ENCODE measurements around the gene ZBTB6. TPM values are rescaled to one million over a fixed set of nuclear protein-coding genes. Genes with fewer than 3 reads are reported as not detected.
"Not testable (repeated sequence)": the region's sequence is repeated elsewhere in the genome, so short reads cannot be mapped to it uniquely, and the experiment has no call there.

Gene ZBTB6
- total and polyA plus RNA-seq, 9 donors, result 5.3 to 13.8 (median 9.5) TPM

- Histone ChIP-seq H3K36me3 (no peaks in the 10 kb centered on the region), H3K9me3 (no peaks in the 10 kb centered on the region), H3K4me1 (ENCODE audit: insufficient read depth) (no peaks in the 10 kb centered on the region), H3K27me3 (no peaks in the 10 kb centered on the region), H3K27ac (no peak overlapping the region), H3K4me3 (no peak overlapping the region)
- TF ChIP-seq, protein P1, sequence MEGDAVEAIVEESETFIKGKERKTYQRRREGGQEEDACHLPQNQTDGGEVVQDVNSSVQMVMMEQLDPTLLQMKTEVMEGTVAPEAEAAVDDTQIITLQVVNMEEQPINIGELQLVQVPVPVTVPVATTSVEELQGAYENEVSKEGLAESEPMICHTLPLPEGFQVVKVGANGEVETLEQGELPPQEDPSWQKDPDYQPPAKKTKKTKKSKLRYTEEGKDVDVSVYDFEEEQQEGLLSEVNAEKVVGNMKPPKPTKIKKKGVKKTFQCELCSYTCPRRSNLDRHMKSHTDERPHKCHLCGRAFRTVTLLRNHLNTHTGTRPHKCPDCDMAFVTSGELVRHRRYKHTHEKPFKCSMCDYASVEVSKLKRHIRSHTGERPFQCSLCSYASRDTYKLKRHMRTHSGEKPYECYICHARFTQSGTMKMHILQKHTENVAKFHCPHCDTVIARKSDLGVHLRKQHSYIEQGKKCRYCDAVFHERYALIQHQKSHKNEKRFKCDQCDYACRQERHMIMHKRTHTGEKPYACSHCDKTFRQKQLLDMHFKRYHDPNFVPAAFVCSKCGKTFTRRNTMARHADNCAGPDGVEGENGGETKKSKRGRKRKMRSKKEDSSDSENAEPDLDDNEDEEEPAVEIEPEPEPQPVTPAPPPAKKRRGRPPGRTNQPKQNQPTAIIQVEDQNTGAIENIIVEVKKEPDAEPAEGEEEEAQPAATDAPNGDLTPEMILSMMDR (IDR thresholded peaks at IDR 0.05), result no peak
- TF ChIP-seq POLR2A (IDR thresholded peaks at IDR 0.05), result no peak
- no peak for TF ChIP-seq EP300 (IDR thresholded peaks at IDR 0.05)
- intact Hi-C loops (cut with DNase I), result no loop called here
- WGBS, 3 donors, result 88 to 94% (median 91%) methylated on average over 8 of the region's 8 CpGs
- no peak for DNase-seq
Observed at GRCh38 chr9:122922713-122923112, 9.6 kb upstream of the ZBTB6 start.

DNA sequence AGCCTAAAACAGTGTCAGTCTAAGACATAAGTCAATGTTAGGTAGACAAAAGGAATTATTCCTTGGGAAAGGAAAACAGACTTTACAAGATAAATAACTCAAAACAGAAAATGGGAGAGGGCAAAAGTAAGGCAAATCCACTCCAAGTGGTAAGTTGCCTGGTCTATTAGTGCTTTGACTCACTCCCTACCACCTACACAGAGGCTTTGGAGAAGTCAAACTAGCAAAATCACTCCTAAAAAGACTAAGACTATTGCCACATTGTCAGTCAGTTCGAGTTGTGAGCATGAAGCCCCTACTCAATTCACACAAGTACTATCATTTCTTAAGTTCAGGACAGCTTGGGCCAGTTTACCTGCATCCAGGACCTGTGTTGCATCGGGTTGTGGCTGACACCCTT lies 5.2 kb upstream of the ZBTB6 start:
- TF ChIP-seq, protein P1 (IDR thresholded peaks at IDR 0.05), result no peak
- no peak for TF ChIP-seq POLR2A (IDR thresholded peaks at IDR 0.05)
- TF ChIP-seq EP300 (IDR thresholded peaks at IDR 0.05), result no peak
- H3K36me3 ChIP-seq, result no peaks in the 10 kb centered on the region
- no peak overlapping the region for H3K27ac ChIP-seq
- no peaks in the 10 kb centered on the region for H3K9me3 ChIP-seq
- H3K4me3 ChIP-seq, result no peak overlapping the region
- DNase-seq, result no peak
- intact Hi-C loops (cut with DNase I), result no loop called here
- H3K27me3 ChIP-seq, result no peaks in the 10 kb centered on the region
- 88 to 91% (median 88%) methylated on average over 2 of the region's 2 CpGs for WGBS, 3 donors
- H3K4me1 ChIP-seq (ENCODE audit: insufficient read depth), result peaks cover 4% of the 10 kb centered on the region

- H3K27me3 ChIP-seq, result no peaks in the 10 kb centered on the region
- TF ChIP-seq, protein P1 (IDR thresholded peaks at IDR 0.05), result no peak
- TF ChIP-seq POLR2A (IDR thresholded peaks at IDR 0.05), result no peak
- TF ChIP-seq EP300 (IDR thresholded peaks at IDR 0.05), result no peak
- H3K27ac ChIP-seq, result peak overlapping the region in 1 of 2 donors; percentile 34
- intact Hi-C loops (cut with DNase I), result no loop called here
- H3K4me3 ChIP-seq, result peak overlapping the region; percentile 76
- no peak for DNase-seq
- peaks cover 6% of the 10 kb centered on the region for H3K4me1 ChIP-seq (ENCODE audit: insufficient read depth)
- H3K9me3 ChIP-seq, result no peaks in the 10 kb centered on the region
- H3K36me3 ChIP-seq, result no peaks in the 10 kb centered on the region
- 1 to 5% (median 2%) methylated on average over 9 of the region's 9 CpGs for WGBS, 3 donors
Observed at GRCh38 chr9:122912671-122912963, 506 bp downstream of the ZBTB6 start.

- H3K27me3 ChIP-seq; H3K36me3 ChIP-seq; H3K4me3 ChIP-seq; H3K9me3 ChIP-seq; H3K4me1 ChIP-seq (ENCODE audit: insufficient read depth); H3K27ac ChIP-seq: not testable (repeated sequence)
- intact Hi-C loops (cut with DNase I), result loop anchor here in 1 of 4 donors (10.0 kb wide), 1 partner anchor 89 kb away; no protein-coding TSS in a partner anchor
- 93 to 96% (median 94%) methylated on average over 16 of the region's 16 CpGs for WGBS, 3 donors
- peak in 2 of 5 donors; percentile 31 to 44 for DNase-seq
Observed at GRCh38 chr9:122906122-122906521, 7.0 kb downstream of the ZBTB6 start.

DNA sequence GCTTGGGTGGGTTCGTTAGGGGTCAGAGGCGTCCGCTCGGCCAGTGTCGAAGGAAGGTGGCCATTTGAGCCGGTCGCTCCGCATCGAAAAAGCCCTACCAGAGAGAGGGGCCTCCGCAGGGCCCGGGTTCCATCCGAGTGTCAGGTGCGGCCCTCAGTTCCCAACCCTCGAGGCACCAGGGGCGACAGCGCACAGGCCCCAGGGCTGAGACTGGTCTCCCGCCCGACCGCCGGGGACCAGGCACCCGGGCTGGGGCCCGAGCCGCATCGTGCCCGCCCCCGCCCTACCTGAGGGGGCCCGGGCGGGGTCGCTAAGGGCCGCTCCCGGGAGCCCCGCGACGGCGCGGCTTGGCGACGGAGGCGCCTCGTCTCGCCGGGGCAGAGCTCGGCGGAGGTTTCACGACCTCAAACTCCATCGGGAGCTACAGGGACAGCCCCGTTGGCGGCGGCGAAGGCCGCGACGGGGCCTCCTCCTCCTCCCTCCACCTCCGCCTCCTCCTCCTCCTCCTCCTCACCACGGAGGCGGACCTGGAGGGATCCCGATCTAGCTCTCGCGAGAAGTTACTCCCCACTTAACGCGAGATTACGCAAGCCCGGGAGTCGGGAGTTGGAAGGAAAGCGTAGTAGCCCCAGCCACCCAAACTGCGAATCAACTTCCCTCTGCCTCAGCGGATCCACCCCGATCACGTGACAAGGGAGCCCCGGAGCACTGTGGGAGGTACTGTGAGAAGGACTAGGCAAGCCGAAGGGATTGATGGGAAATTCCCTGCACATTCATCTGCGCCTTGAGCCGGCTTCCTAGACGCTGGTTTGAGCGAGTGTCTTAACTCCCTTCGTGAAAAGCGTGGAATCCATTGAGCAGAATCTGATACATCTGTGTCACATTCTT lies 8.1 kb downstream of the ZBTB6 start, which contains the start of gene RC3H2:
Gene RC3H2 (minus strand): TSS at position 537 of the 888 bp plus-strand sequence. CDS start 7,850 bp downstream, outside the sequence.
- DNase-seq, result peak; percentile 99
- Histone ChIP-seq H3K27me3 (no peaks in the 10 kb centered on the region), H3K4me1 (ENCODE audit: insufficient read depth) (peaks cover 2% of the 10 kb centered on the region), H3K9me3 (no peaks in the 10 kb centered on the region), H3K27ac (peak within 1 kb of the TSS; percentile 82 to 83), H3K36me3 (no peaks in the 10 kb centered on the region), H3K4me3 (peak within 1 kb of the TSS; percentile 100)
- intact Hi-C loops (cut with DNase I), result loop anchor here in 1 of 4 donors (10.0 kb wide), 1 partner anchor 90 kb away; no protein-coding TSS in a partner anchor
- TF ChIP-seq EP300 (IDR thresholded peaks at IDR 0.05), result no peak
- TF ChIP-seq, protein P1 (IDR thresholded peaks at IDR 0.05), result peak in 2 of 3 donors; percentile 23 to 28
- peak; percentile 93 for TF ChIP-seq POLR2A (IDR thresholded peaks at IDR 0.05)
- WGBS, 3 donors, result 0 to 1% (median 0%) methylated on average over 36 to 77 of the region's 77 CpGs
